ENCODE results near the gene DPEP2.
"Not testable (repeated sequence)": the region's sequence is repeated elsewhere in the genome, so short reads cannot be mapped to it uniquely, and the experiment has no call there.

DPEP2 gene

DNA sequence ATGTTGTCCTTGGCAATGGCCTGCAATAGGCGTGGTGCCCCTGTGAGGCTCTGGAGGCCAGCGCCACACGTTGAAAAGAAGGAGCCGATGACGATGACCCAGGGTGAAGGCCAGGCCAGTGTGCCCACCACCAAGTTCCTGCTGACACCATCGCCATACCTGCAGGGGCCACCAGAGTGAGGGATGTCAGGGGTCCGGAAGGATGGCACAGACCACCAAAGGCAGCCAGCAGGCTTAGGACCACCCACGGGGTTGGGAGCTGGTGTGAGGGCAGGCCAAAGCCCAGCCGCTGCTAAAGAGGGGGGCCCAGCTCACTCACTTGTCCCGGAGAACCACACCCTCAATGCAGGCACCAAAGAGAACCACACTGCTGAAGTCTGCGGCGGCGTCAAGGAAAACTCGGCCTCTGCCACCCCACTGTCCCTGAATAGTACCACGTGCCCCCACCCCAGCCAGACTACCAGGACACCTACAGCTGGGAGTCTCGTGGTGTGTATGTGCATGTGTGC is 48.9 kb downstream of the DPEP2 start:
- no peak for DNase-seq

DNA sequence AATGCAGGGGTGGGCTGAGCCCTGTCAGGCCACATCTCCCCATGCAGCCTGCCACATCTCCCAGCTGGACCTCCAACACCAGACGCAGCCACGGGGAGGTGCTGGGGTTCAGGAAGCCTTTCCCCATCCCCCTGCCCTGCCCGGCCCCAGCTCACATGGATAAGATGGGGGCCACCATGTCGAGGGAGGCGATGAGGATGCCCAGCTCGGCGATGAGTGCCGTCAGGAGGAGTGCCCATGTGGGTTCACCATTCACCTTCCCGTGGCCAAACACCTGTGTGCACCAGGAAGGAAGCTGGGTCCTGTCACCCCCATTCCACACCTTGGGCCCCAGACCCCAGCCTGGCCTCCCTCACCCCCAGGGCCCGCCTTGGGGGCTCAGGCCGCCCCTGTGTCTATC is 49.6 kb downstream of the DPEP2 start:
- no peak for DNase-seq

DNA sequence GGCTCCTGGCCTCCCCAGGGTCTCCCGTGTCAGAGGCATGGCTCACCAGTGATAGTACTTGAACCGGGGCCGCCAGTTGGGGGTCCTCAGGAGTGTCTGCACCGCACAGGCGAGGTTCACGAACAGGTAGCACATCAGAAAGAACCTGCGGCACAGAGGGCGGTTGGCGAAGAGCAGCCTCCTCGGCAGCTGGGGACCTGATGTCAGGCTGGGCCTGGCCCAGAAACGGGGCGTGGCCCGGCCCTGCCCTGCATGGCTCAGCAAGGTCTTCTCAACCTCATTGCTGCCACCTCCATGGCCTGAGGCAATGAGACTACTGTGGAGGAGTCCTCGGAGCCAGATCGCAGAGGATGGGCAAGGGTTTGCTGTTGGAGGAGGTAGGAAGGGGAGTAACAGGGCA is 51.3 kb downstream of the DPEP2 start:
- no peak for DNase-seq

DNA sequence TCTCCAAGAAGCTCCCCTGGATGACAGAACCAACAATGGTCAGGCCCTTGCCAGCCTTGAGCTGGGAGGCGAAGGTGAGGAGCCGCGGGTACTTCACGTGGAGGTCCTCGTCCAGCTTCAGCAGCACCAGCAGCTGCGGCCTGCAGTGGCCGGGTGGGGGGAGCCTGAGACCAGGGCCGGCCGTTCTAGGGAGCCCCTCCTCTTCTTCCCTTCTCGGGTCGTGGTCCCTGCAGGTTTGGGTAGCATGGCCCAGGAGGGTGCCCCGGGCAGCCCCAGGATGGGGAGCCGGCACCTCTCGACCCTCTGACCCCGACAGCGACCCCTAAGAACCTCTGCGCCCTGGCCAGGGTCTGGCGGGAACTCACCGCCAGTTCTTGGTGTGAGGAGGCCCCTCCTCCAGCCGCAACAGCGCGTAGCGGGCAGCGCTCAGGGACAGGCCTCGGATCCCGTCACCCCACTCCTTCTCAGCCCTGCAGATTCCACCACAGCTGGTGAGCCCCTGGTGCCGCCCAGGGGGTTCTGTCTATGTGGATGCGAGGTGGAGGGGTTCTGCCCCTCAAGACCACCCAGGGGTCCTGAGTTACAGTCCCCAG is 52.2 kb downstream of the DPEP2 start:
- DNase-seq, result no peak

DNA sequence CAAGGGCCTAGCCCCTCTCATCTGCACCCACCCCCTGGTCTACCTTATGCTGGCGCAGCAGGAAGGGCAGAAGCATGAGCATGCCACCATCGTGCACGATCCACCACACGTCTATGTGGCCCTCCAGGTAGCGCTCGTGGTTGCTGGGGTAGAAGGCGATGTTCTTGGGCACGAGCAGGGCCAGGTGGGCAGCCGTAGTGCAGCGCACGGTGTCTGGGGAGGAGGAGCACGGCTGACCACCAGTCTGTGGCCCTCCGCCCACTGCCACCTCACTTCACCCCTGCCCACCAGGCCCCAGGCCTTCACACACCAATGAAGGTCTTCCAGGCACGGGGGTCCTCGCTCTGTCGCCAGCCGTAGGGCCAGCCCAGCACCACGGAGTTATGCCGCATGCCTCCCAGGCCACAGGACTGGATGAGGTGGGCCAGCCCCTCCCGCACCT is 53.1 kb downstream of the DPEP2 start:
- no peak for DNase-seq

DNA sequence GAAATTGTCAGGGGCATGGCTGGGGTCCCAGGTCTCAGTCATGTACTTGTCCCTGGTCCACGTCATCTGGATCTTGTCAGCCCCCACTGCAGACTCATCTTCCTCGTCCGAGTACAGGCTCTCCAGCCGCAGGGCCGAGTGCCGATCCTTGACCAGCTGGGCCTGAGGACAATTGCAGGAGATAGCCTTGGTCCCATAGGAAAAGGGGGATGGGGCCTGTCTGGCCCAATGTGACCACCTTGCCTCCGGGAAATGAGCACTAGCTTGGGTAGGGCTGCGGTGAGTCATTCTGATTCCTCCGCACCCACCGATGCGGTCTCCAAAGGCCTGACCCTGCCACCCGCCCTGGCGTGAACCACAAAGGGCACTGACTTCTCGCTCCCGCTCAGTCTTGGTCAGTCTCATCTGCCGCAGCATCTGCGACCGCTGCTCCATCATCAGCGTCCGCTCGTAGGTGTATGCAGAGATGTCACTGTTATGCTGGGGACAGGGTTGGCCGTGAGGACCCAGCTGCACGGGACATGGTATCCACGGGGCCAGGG is 53.8 kb downstream of the DPEP2 start:
- DNase-seq, result no peak

DNA sequence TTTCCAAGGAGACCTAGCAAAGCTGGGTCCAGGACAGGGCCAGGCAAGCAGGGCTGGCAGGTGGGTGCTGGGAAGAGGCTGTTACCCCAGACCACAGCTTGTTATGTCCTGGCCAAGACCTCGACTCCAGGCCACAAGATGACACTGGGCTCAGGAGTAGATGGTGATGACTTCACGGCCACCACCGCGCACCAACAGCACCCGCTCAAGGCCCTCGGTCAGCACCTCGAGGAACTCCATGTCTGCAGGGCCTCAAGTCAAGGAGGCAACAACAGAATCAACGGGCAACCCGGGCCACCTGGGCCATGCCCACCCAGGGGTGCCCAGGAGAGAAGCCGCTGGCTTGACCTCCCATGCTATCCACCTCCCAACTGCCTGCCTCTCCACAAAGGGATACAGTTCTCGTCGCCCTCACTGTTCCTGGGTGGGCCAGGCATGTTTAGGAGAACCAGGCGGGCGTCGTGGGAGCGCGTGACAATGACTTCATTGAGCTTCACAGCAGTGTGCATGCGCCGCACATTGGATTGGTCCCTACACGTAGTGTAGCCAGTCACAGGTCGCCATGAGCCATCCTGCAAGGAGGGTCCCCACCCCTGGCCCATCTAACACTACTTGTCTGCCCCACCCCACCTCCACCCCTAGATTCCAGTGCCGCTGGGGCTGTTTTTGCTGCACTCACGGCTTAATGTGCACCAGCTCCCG is 54.4 kb downstream of the DPEP2 start:
- DNase-seq, result no peak

DNA sequence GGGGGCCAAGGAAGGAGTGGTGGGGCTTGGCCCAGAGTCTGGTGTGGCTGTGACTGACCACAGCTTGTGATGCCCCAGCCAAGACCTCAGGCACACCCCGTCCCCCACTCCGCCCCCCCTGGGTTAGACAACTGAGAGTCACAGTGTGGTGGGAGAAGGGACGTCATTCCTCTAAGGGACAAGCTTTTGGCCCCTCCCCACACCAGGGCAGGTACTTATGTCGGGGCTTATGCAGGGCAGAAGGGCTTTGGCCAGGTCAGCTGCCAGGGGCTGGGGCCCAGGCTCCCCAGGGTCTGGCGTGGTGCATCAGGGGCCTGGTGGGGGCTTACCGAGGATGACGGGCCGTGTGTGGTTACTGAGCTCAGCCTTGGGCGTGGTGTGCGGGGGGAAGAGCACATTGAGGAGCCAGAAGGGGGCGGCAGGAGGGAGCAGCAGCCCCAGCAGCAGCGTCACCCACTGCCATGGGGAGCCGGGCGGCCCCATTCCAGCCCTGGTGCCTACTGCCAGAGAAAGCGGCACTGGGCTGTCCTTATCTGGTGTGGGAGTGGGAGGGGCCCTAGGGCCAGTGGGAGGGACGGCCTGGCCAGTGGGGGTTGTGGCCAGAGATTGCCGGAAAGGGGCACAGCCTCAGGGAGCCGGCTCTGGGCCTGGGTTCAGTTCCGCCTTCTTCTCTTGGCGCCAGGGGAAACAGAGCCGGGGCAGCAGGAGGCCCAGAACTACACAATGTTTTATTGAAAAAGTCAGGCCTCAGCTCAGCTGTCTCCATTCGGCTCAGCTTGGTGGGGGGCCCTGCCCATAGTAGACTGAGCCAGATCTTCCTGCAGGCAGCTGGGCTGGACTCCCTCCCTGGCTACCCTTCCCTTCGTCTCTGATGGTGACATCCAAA is 55.4 kb downstream of the DPEP2 start, which contains the start of gene LCAT:
Gene LCAT (minus strand): TSS at position 502 of the 886 bp plus-strand sequence. CDS start 19 bp downstream, at position 483.
- no peak for DNase-seq

DNA sequence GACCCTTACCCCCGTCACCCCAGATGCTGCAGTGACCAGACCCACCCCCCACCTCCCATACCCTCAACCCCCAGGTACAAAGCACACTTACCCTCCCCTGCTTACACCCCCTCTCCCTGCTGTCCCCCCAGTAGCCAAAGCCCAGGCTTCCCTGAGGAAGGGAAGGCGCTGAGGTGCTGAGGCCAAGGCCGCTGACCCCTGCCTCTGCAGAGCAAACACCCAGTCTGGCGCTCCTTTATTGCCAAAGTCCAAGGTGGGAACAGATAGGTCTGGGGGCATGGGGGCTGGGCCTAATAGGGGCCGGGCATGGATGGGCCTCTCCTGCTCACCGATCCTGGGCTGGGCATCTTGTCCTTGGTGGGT is 56.0 kb downstream of the DPEP2 start:
- DNase-seq, result no peak

DNA sequence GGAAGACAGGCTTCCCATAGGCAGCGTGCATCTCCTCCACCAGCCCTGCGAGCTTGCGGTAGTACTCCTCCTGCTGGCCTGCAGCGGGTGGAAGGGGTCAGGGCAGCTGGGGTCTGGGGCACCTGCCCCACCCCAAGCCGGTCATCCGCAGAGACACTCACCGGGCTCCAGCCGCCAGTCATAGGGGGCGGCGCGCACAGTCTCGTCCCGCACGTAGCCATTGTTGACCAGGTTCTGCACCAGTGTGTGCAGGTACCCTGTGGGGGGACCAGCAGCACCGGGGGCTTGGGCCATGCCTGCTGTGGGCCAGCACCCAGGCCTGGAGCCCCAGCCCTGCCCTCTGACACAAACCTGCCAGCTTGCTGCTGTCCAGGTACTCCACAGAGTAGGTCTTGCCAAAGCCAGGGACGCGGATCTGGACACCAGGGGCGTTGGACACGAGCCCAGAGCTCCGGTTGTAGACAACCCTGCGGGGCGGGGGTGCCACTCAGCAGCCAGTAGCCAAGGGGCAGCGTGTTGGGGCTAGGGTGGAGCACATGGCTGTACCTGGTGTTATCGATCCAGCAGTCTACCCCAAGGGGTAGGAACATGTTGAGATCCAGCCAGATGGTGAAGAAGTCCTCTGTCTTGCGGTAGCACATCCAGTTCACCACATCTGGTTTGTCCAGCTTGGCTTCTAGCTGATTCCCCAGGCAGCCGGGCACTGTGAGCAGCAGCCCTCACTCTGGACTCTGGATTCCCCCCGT is 56.6 kb downstream of the DPEP2 start:
- no peak for DNase-seq

DNA sequence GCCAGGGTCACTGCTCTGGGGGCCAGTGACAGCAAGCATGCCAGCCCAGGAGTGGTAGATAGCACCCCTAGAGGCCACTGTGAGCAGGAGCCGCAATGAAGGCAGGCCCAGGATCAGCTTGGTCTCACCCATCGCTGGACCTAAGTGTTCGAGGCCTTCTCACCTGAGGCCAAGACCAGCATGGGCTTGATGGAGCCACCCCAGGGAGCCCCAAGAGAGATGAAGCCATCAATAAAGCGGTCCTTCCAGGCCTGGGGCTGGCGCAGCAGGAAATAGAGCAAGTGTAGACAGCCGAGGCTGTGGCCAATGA is 57.1 kb downstream of the DPEP2 start:
- no peak for DNase-seq

DNA sequence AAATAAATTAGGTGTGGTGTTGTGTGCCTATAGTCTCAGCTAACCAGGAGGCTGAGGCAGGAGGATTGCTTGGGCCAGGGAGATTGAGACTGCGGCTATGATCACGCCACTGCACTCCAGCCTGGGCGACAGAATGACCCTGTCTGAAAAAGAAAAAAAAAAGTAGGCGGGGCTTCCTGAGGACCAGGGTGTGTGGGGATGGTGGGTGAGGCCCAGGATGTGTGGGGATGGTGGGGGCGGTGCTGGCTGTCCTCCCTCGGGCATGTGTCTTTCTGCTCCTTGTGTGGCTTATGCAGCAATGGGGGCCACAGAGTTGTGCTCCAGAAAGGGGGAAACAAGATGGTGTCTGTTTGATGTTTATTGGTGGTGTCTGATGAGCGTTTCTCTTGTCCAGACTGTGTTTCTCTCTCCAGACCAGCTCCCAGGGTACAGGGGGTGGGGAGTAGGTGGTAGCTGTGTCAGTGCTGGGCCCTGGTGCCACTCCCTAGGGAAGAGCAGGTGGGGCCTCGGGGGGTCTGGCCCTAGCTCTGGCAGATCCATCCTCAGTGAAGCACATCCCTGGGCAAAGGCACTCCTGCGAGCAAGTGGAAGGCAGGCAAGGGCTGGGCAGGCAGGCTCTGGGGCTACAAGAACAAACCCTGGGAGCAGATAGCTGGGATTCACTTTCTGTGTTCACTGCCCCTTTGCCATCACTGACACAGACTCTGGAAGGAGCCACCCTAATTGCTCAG is 57.6 kb downstream of the DPEP2 start:
- no peak for DNase-seq

DNA sequence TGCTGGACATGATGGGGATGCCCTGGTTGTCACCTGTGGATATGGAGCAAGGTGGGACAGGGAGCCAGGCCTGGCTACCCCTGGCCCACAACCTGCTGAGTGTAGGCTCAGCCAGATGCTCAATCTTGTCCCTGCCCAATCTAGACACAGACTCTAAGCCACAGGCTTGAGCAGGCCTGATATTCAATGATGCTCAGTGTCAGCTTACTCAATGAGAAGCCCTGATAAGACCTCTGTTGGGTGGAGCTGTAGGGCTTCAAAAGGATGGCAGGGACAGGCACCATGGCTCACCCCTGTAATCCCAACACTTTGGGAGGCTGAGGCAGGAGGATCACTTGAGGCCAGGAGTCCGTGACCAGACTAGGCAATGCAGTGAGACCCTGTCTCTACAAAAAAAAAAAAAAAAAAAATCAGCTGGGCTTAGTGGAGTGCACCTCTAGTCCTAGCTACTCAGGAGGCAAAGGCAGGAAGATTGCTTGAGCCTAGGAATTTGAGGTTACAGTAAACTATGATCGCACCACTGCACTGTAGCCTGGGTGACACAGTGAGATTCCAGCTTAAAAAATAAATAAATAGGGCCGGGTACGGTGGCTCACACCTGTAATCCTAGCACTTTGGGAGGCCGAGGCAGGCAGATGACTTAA is 58.7 kb downstream of the DPEP2 start:
- no peak for DNase-seq

DNA sequence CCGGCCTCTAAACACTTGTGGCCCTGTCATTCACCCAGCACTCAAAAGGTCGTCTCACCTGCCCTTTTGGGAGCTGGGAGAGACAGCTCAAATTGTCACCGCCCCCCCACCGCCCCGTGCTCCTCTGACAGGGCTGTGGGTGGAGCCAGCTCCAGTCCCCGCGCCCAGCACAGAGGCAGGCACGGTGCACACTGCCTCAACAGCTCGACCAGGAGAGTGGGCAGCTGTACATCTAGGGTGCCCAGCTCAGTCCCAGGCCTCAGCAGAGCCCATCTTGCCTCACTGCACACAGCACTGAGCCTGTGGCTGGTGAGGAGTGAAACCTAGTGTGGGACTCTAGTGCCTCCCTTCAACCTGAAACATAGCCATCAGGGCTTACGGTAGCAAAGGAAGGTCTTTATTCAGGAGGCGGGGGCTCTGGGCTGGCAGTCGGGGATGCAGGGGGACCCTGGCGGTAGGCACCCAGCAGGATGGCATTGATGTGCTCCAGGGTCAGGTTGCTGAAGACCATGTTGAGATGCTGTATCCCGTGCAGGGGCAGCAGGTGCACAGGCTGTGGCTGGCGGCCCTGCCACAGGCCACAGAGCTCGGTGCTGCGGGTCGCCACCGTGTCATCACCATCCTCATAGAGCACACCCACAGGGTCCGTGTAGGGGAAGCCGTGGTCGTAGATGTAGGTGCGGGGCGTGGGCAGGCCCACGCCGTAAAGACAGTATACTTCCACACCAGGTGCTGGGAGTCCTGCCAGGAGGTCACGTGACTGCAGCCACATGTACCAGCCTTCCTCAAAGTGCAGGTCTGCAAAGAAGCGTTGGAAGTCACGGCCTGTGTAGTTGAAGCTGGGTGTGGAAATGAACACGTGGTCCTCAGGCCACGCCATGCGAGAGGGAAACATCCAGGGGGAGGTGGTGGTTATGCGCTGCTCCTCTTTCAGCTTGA is 59.5 kb downstream of the DPEP2 start:
- no peak for DNase-seq

DNA sequence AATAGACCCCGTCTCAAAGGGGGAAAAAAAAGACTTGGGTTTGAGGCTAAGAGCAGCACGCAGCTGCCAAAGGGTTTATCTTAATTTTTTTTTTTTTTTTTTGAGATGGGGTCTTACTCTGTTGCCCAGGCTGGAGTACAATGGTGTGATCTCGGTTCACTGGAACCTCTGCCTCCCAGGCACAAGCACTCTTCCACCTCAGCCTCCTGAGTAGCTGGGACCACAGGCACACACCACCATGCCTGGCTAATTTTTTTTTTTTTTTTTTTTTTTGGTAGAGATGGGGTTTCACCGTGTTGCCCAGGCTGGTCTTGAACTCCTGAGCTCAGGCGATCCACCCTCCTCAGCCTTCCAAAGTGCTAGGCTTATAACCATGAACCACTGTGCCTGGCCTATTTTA is 61.6 kb downstream of the DPEP2 start:
- not testable (repeated sequence) for DNase-seq

All from NCI-H1092 (cell line).